Nephron progenitor cell (in vitro differentiated cells): ENCODE measurements around the gene CCAR1.
"Not testable (repeated sequence)": the region's sequence is repeated elsewhere in the genome, so short reads cannot be mapped to it uniquely, and the experiment has no call there.

Experiments used
- DNase-seq: peaks from one replicate; pipeline ENCODE4 v3.0.0; 2021
- H3K27ac Mint-ChIP-seq: 2 replicates; pipeline ENCODE4 v1.8.0; 2021; ENCODE audit warnings: mild to moderate bottlenecking, moderate library complexity, mixed read lengths
- H3K27me3 Mint-ChIP-seq: 2 replicates; pipeline ENCODE4 v1.8.0; 2021; ENCODE audit warnings: mild to moderate bottlenecking, low read depth, mixed read lengths; ENCODE audit not compliant: poor library complexity
- H3K36me3 Mint-ChIP-seq: 2 replicates; pipeline ENCODE4 v1.8.0; 2021; ENCODE audit warnings: low read depth, mixed read lengths
- H3K4me1 Mint-ChIP-seq: 2 replicates; pipeline ENCODE4 v1.8.0; 2021; ENCODE audit warnings: mixed read lengths
- H3K4me3 Mint-ChIP-seq: 2 replicates; pipeline ENCODE4 v1.8.0; 2021; ENCODE audit warnings: mild to moderate bottlenecking, moderate library complexity, mixed read lengths
- H3K9me3 Mint-ChIP-seq: 2 replicates; pipeline ENCODE4 v1.8.0; 2021; ENCODE audit warnings: mild to moderate bottlenecking, moderate library complexity, mixed read lengths
- CTCF ChIP-seq: fragments of 200-600 bp; sonication (generic); IDR thresholded peaks from 2 replicates; pipeline ENCODE4 v1.5.0; 2021; ENCODE audit warnings: antibody characterized with exemption

Gene CCAR1

GRCh38 chr10:68705548-68705947 lies 15.5 kb upstream of the CCAR1 start:
- H3K4me3 Mint-ChIP-seq = no peak overlapping the region
- H3K27ac Mint-ChIP-seq = no peak overlapping the region
- no peaks in the 10 kb centered on the region for H3K9me3 Mint-ChIP-seq
- no peaks in the 10 kb centered on the region for H3K27me3 Mint-ChIP-seq
- TF ChIP-seq CTCF = no peak
- no peak for DNase-seq
- H3K4me1 Mint-ChIP-seq = no peaks in the 10 kb centered on the region
- H3K36me3 Mint-ChIP-seq = no peaks in the 10 kb centered on the region

GRCh38 chr10:68708987-68709386 lies 12.1 kb upstream of the CCAR1 start:
- H3K36me3 Mint-ChIP-seq, H3K4me3 Mint-ChIP-seq, H3K9me3 Mint-ChIP-seq, H3K27ac Mint-ChIP-seq, DNase-seq, H3K27me3 Mint-ChIP-seq, H3K4me1 Mint-ChIP-seq: not testable (repeated sequence)

- not testable (repeated sequence) for DNase-seq, H3K27me3 Mint-ChIP-seq, H3K4me1 Mint-ChIP-seq, H3K4me3 Mint-ChIP-seq, H3K9me3 Mint-ChIP-seq, H3K36me3 Mint-ChIP-seq, H3K27ac Mint-ChIP-seq
Measured at GRCh38 chr10:68713065-68713464, 8.0 kb upstream of the CCAR1 start.

- no peak overlapping the region for H3K4me3 Mint-ChIP-seq
- H3K36me3 Mint-ChIP-seq = peaks cover 10% of the 10 kb centered on the region
- peaks cover 10% of the 10 kb centered on the region for H3K27me3 Mint-ChIP-seq
- no peak for DNase-seq
- H3K9me3 Mint-ChIP-seq = peaks cover 4% of the 10 kb centered on the region
- peaks cover 6% of the 10 kb centered on the region for H3K4me1 Mint-ChIP-seq
- H3K27ac Mint-ChIP-seq = no peak overlapping the region
- no peak for TF ChIP-seq CTCF
Measured at GRCh38 chr10:68717435-68717834, 3.6 kb upstream of the CCAR1 start.

GRCh38 chr10:68721673-68722335 lies 765 bp downstream of the CCAR1 start:
- peak overlapping the region; percentile 94 for H3K27ac Mint-ChIP-seq
- DNase-seq = no peak
- peaks cover 45% of the 10 kb centered on the region for H3K36me3 Mint-ChIP-seq
- peaks cover 10% of the 10 kb centered on the region for H3K27me3 Mint-ChIP-seq
- peak overlapping the region; percentile 86 for H3K4me3 Mint-ChIP-seq
- H3K9me3 Mint-ChIP-seq = peaks cover 4% of the 10 kb centered on the region
- TF ChIP-seq CTCF = no peak
- H3K4me1 Mint-ChIP-seq = peaks cover 19% of the 10 kb centered on the region

GRCh38 chr10:68725016-68725415 lies 4.0 kb downstream of the CCAR1 start:
- Mint-ChIP-seq H3K36me3 (peaks cover 66% of the 10 kb centered on the region), H3K27ac (no peak overlapping the region), H3K4me3 (no peak overlapping the region), H3K27me3 (no peaks in the 10 kb centered on the region), H3K4me1 (peaks cover 19% of the 10 kb centered on the region), H3K9me3 (no peaks in the 10 kb centered on the region)
- no peak for DNase-seq
- no peak for TF ChIP-seq CTCF

- no peak for TF ChIP-seq CTCF
- peaks cover 16% of the 10 kb centered on the region for H3K4me1 Mint-ChIP-seq
- no peaks in the 10 kb centered on the region for H3K9me3 Mint-ChIP-seq
- no peaks in the 10 kb centered on the region for H3K27me3 Mint-ChIP-seq
- H3K27ac Mint-ChIP-seq = peak overlapping the region; percentile 79
- no peak for DNase-seq
- H3K36me3 Mint-ChIP-seq = peaks cover 84% of the 10 kb centered on the region
- H3K4me3 Mint-ChIP-seq = no peak overlapping the region
Measured at GRCh38 chr10:68727146-68727545, 6.1 kb downstream of the CCAR1 start.
